Measurements from ENCODE around the gene APOLD1.
A peak's percentile ranks its signal among the peaks of the same experiment; 100 is the strongest.
"Not testable (repeated sequence)": the region's sequence is repeated elsewhere in the genome, so short reads cannot be mapped to it uniquely, and the experiment has no call there.

APOLD1 gene

DNA sequence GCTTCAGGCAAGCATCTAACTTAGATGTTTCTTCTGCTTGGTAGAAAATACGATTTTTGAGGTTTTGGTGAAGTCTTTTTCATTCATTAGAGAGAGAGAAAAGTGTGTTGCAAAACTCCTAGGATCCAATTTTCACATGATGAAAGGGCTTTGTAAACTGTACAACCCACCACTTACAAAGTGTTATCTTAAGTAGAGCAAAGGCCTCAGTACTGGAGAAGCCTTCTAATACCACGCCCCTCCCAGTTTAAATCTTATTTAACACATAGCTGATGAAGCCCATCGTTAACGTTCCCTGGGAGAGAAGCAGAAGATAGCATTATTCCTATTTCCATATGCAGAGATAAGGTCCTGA lies 869 bp downstream of the APOLD1 start:
- DNase-seq (ENCODE audit: low read depth in 3 of 3), result no peak

DNA sequence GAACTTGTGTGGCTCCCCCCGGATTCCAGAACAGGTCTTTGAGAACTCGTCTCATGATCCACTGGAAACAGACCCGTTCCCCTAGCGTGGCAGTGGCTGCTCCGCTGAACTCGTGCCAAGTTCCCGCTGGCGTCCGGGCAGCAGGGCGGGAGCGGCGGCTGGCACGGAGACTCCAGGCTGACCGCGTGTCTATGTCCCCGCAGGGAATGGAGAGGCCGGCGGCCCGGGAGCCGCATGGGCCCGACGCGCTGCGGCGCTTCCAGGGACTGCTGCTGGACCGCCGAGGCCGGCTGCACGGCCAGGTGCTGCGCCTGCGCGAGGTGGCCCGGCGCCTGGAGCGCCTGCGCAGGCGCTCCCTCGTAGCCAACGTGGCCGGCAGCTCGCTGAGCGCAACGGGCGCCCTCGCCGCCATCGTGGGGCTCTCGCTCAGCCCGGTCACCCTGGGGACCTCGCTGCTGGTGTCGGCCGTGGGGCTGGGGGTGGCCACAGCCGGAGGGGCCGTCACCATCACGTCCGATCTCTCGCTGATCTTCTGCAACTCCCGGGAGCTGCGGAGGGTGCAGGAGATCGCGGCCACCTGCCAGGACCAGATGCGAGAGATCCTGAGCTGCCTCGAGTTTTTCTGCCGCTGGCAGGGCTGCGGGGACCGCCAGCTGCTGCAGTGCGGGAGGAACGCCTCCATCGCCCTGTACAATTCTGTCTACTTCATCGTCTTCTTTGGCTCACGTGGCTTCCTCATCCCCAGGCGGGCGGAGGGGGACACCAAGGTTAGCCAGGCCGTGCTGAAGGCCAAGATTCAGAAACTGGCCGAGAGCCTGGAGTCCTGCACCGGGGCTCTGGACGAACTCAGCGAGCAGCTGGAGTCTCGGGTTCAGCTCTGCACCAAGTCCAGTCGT lies 1.5 kb downstream of the APOLD1 start:
- DNase-seq (ENCODE audit: low read depth in 3 of 3), result peak; percentile 48 to 72 (median 54)

DNA sequence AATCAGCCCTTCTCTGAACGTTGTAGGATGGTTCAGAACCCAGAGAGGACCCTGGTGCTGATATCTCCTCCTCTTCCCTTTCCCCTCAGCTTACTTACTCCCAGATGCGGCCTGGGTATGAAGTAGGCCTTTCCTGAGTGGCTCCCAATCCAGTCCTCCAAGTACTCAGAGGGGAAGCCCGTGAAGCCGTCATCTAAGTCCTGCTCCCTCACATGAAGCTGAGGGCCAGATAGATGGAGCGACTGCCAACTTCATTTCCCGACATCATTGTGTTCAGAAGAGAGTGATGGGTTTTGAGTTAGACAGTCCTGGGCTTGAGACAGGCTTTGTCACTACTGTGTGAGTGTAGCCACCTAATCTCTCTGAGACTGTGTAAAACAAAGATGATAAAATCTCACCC lies 2.7 kb downstream of the APOLD1 start:
- DNase-seq (ENCODE audit: low read depth in 3 of 3), result no peak

DNA sequence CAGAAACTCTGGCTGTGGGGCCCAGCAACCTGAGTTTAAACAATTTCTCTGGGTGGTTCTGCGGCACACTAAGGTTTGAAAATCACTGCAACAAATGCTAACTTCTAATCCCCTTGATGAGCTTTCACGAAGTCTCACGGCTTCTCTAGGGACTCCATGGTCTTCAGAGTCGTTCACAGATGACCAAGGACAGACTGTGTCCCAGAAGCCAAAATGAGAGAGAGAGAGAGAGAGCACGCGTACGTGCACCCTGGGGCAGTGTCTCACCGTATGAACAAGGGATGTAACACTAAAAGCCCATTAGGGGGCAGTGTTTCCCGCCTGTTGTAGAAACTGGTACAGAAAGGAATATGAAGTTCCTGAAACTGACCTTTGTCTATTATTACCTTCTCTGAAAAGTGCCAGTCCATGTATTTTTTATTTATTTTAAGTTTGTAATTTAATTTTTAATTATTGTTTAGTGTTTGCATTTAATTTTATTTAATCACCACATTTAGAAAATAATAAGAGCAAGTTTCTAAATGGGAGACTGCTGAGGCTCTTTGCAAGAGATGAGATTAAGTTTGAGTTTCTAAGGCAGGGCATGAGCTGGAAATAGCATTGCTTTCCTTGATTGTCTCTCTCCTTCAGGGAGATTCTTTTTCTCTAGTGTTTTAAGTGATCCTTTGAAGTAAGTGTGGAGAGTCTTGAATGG lies 3.4 kb downstream of the APOLD1 start:
- peak; percentile 24 to 54 (median 36) for DNase-seq (ENCODE audit: low read depth in 3 of 3)

DNA sequence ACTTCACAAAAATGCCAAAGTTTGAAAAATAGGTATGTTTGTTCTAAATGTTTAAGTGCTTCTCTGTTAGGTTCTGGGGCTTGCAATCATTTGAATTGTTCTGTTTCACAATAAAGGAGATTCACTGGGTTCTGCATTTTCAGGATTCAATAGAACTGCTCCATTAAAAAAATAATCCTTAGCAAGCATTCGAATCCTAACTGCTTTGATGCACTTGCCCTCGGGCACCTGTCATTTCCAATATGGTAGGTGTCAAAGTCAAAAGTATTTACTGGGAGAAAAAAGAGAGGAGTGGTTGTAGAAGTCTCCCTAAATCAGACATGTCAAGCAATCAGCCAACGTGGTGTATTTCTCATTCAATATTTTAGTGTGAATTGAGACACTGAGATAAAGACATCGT lies 5.5 kb downstream of the APOLD1 start:
- DNase-seq (ENCODE audit: low read depth in 3 of 3), result no peak

DNA sequence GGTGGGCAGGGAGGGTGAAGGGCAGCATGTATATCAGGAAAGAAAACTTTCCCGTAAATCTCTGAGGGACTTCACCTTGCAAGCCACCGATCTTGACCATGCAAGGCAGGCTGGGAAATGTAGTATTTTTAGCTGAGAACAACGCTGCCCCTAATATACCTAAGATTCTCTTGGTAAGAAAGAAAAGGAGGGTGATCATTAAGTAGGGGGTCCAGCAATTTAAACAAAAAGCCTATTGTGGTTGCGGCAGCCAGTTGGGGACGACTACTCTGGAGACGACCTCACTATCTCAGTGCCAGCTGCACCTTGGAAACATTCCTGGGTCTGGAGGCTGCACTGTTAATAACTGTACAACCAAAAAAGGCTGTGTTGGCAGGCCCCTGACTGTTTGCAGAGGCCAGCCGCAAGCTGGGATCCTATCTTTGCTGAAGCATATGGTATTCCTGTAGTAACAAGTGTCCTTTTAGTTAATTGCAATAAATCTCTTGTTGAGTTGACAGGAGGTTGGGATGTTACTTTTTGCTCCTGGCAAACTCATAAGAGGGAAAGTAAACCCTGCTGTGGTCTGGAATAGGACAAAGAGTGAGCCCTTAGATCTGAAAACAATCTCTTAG lies 6.4 kb downstream of the APOLD1 start:
- no peak for DNase-seq (ENCODE audit: low read depth in 3 of 3)

DNA sequence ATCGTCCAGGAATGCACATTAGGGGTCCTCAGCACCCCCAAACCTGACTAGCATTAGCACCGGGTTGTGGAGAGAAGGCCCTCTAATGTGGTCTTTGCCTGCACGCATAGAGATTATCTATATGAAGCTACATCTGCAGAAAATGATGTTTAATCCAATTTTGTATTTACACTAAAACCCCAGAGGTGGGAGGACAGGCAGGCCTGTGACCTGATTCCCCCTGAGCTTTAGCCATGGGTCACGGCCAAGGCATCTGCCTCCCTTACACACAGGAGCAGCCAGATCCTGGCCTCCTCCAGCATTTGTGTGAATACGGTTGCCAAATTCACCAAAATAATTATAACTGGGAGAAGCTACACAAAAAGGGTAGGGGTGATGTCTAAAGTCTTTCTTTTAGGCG lies 7.0 kb downstream of the APOLD1 start:
- DNase-seq (ENCODE audit: low read depth in 3 of 3), result no peak

DNA sequence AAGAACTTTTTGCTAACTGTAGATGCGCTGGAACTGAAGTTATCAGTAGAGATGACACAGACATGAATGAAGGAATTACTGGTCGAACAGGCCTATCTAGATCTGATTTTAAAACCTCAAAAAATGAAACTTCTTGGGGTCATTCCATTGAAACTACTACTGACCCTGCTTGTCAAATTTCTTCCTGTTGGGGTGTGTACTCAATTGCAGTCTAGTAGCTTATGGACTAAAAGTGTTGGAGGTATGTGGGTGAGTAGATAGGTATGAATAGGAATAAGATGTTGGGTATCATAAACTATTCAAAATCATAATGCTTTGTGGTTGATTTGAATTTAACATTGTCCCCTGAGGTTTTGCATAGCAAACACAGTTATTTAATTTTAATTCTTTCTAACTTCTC lies 9.2 kb downstream of the APOLD1 start:
- no peak for DNase-seq (ENCODE audit: low read depth in 3 of 3)

DNA sequence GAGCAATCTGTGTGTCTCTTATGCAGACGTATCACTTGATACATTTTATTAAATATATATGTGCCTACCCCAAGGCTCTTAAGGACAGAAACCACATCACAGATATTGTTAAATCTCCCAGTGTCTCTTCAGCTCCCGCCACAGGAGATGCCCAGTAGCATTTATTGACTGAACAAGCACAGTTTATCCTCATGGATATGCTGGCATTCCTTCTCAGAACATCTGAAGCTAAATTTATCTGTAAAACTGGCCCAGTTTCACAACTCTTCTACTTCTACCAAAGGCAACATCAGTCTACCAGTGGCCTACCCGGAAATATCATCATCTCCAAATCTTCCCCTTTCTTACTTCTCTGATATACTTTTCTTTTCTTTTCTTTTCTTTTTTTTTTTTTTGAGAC lies 10.7 kb downstream of the APOLD1 start:
- no peak for DNase-seq (ENCODE audit: low read depth in 3 of 3)

DNA sequence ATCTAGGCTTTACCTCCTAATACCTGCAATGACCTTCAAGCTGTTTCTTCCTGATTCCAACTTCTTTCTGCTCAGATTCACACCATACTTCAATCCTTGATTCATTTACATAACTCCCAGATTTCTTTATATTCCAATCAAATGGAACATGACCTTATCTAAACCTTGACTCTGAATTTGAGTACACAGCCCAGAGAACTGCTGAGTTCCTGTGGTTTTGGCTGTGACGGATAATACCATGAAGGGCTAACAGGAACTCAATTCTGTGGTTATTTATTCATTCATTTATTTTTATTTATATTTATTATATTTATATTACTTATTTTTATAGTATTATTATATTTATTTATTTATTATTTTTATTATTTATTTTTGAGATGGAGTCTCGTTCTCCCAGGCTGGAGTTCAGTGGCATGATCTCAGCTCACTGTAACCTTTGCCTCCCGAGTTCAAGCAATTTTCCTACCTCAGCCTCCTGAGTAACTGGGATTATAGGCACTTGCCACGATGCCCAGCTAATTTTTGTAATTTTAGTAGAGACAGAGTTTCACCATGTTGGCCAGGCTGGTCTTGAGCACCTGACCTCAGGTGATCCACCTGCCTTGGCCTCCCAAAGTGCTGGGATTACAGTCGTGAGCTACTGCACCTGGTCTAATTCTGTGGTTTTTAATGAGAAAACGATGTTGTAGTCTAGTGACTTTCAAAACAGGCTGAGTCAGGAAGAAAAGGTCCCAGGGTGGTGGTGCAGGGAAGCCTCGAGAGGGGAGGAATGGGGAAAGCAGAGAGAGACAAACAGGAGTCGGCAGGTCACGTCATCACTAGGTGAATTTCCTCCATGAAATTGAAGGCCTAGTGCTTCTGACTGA lies 11.7 kb downstream of the APOLD1 start:
- DNase-seq (ENCODE audit: low read depth in 3 of 3), result no peak

DNA sequence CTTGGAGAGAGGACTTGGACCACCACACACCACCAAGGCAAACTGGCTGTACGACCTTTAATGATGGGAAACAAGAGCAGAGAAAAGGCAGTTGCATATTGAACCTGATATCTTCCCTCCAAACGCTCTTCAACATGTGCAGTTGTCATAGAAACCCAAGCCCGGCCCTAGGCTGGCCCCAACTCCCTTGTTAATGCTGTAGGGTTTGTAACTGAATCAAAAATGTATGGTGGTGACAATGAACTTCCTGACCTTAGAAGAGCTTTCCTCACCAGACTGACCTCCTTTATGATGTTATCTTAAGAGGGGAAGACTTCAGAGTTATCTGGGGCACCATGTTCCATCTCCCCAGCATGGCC lies 12.3 kb downstream of the APOLD1 start:
- no peak for DNase-seq (ENCODE audit: low read depth in 3 of 3)

DNA sequence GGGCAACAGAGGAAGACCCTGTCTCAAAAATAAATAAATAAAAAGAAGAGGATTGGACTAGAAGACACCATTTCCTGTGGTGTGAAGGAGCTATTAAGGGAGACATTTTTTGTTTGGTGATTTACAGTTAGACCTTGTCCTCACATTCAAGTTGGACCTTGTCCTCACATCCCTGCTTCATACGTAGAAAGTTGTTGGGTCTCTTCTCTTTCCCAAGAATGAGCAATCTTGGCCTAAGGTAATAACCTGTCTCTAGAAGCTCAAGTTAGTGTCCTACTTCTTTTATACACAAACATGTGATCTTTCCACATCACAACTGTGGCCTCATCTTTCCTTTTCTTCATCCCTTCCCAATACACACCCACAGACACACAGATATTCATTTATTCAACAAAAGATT lies 13.0 kb downstream of the APOLD1 start:
- no peak for DNase-seq (ENCODE audit: low read depth in 3 of 3)

DNA sequence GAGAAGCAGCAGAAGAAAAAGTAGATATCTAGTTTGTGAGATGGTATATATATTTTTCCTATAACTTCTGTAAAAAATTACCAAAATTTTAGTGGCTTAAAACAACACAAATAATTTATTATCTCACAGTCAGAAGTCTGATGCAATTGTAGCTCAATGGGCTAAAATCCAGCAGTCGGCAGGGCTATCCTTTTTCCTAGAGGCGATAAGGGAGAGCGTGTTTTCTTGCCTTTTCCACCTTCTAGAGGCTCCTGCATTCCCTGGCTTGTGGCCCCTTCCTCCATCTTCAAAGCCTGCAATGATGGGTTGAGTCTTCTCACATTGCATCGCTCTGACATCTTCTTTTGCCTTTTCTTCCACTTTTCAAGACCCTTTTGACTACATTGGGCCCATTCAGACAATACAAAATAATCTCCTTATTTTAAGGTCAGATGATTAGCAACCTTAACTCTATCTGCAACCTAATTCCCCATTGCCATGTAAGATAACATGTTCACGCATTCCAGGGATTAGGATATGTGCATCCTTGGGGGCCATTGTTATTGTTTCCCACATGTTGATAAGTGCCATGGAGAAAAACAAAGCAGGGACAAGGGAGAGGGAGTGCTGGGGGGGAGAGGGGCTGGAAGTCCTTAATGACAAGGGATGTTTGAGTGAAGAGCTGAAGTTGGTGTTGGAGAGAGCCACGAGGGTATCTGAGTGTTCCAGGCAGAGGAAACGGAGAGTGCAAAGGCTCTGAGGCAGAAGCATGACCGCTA lies 13.9 kb downstream of the APOLD1 start:
- no peak for DNase-seq (ENCODE audit: low read depth in 3 of 3)

DNA sequence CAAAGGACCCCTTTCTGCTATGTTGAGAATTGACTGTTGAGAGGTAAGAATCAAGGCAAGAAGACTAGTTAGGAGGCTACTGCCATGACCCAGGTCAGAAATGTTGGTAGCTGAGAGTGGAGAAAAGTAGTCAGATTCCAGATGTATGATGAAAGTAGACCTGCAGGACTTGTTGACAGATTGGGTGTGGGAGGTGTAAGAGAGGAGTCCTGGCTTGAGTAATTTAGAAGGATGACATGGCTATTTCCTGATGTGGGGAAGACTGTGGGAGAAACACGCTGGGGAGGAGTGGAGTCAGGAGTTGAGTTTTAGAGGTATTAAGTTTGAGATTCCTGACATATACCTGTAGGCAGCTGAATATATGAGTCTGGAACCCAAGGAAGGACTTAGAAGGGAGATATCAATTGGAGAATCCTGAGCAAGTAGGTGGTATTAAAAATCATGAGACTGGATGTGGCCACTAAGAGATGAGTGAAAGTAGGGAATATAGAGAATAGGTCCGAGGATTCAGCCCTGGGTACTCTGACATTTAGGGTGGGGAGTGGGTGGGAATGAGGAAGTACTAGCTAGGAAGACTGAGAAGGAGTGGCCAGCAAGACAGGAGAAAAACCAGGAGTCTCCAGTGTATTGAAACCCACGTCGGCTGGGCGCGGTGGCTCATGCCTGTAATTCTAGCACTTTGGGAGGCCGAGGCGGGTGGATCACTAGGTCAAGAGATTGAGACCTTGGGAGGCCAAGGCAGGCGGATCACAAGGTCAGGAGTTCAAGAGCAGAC lies 15.1 kb downstream of the APOLD1 start:
- DNase-seq (ENCODE audit: low read depth in 3 of 3), result no peak

DNA sequence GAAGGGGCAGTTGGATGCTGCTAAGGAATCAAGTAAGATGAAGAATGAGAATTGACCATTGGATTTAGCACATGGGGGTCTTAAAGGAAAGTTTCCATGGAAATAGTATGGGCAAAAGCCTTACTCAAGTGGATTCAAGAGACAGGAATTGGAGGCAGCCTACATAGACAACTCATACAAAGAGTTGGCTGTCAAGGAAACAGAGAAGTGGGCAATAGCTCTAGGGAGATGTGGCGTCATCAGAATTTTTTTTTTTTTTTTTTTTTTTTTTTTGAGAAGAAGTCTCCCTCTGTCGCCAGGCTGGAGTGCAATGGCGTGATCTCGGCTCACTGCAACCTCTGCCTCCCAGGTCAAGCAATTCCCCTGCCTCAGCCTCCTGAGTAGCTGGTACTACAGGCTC lies 16.2 kb downstream of the APOLD1 start:
- DNase-seq (ENCODE audit: low read depth in 3 of 3), result not testable (repeated sequence)

DNA sequence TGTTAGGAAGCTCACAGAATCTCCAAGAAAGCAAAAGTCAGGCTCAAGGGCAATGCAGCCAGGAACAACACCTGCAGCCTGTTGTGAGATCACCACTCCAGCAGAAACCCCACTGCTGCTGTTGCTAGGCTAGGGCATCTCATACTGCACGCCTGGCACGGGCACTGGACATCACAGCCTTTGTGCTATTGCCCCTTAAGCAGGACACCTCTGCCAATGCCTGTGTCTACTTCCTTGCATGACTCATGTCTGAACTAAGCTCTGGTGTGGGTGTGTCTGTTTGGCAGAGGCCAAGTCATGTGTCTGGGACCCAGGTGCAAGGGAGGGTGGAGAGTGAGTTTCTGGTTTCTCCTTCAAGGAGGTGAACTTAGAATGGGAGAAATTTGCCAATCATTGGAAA lies 17.7 kb downstream of the APOLD1 start:
- DNase-seq (ENCODE audit: low read depth in 3 of 3), result peak in 2 of 3 experiments; percentile 31 to 33

DNA sequence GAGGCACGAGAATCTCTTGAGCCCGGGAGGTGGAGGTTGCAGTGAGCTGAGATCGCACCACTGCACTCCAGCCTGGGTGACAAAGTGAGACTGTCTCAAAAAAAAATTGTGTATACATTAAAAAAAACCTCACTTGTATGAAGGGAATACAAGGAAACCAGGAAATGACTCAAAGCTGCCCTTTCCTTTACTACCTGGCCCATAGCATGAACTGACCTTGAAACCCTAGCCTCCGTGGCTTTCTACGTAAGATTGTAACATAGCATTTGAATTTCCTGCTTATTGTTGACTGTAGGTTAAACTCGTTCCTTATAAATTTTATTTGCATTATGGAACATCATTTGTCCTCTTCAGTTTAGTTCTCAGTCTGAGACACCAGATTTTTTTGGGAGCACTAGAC lies 18.6 kb downstream of the APOLD1 start:
- no peak for DNase-seq (ENCODE audit: low read depth in 3 of 3)

DNA sequence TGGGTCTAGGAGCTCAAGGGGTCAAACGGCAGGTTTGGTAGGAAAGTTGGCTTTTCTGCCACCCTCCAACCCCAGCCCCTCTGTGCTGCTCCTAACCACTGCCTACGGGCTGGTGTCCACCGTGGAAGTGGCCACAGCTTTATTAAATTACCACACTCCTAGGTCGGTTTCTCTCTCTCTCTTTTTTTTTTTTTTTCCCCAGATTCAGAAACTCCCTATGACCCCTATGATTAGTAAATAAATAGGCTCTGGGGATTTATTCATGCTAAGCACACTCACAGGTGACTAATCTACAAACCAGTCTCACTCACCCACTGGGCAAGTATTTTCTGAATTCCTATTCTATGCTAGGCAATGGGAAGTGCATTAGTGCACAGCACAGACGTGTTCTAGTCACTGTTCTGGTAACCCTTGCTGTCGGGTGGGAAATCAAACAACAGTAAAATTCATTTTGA lies 19.0 kb downstream of the APOLD1 start:
- DNase-seq (ENCODE audit: low read depth in 3 of 3), result no peak

DNA sequence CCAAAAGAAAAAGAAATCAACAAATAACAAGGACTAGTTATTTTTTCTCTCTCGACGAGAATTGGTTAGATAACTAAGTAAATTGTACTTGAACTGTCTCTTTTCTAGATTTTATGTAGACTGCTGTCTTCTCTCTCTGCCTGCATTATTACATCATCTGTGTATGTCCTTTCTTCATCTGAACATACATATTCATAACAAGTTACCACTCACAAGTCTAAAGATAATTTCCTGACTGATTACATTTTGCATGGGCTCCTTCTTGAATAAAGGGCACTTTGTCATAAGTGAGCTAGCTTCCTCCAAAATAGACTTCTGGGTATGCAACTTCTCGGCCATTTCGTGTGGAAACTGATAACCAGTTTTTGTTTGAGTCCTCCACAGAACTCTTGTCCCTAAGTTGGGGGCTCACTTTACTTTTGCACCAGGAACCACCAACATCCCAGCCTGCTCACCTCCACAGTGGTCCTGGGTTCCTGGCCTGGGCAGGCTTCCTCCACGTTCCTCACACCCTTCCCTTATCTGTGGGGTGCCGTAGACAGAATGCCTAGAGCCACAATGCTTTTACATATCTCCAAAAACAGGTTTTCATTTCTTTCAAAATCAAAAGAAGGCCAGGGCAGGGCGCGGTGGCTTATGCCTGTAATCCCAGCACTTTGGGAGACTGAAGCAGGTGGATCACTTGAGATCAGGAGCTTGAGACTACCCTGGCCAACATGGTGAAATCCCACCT lies 21.5 kb downstream of the APOLD1 start:
- no peak for DNase-seq (ENCODE audit: low read depth in 3 of 3)

DNA sequence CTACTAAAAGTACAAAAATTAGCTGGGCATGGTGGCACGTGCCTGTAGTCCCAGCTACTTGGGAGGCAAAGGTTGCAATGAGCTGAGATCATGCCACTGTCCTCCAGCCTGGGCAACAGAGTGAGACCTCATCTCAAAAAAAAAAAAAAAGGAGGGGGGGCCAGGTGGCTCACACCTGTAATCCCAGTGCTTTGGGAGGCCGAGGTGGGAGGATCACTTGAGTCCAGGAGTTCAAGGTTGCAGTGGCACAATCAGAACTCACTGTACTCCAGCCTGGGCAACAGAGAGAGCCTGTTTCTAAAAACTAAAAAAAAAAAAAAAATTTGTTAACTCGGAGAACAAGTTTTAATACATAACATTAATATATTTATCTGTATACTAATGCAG lies 22.1 kb downstream of the APOLD1 start:
- DNase-seq (ENCODE audit: low read depth in 3 of 3), result not testable (repeated sequence)
